Fibroblast of lung (primary cell): ENCODE measurements around the gene INVS. TPM values are rescaled to one million over a fixed set of nuclear protein-coding genes. Genes with fewer than 3 reads are reported as not detected.

ENCODE experiments used
- DNase-seq, 2 donors: peaks; one replicate each; pipeline versions ENCODE4 v3.0.0 to v3.0.0-alpha.2; 2010; ENCODE audit warnings: low read depth in 2 of 2
- H2AFZ ChIP-seq: 2 replicates; pipeline ENCODE4 v1.5.1; 2012; ENCODE audit warnings: low read length, control low read depth, inconsistent platforms
- H3K27ac ChIP-seq: 2 replicates; pipeline ENCODE4 v1.5.1; 2011; ENCODE audit warnings: low read length, control low read depth; ENCODE audit not compliant: insufficient read depth
- H3K27me3 ChIP-seq: 2 replicates; pipeline ENCODE4 v1.5.1; 2011; ENCODE audit warnings: mild to moderate bottlenecking, low read length; ENCODE audit not compliant: control insufficient read depth, insufficient read depth
- H3K36me3 ChIP-seq: 2 replicates; pipeline ENCODE4 v1.5.1; 2011; ENCODE audit warnings: low read length; ENCODE audit not compliant: control insufficient read depth, insufficient read depth
- H3K4me1 ChIP-seq: 2 replicates; pipeline ENCODE4 v1.5.1; 2011; ENCODE audit warnings: low read length; ENCODE audit not compliant: control insufficient read depth, insufficient read depth; ENCODE audit errors: extremely low read depth
- H3K4me2 ChIP-seq: 2 replicates; pipeline ENCODE4 v1.5.1; 2011; ENCODE audit warnings: low read length, control low read depth; ENCODE audit not compliant: insufficient read depth; ENCODE audit errors: extremely low read depth
- H3K4me3 ChIP-seq, 4 experiments: fragments of 200-600 bp in 1 of 4; sonication (generic) in 1 of 4; replicated peaks in 1 of 4; 2 replicates each; pipeline ENCODE4 v1.5.1; 2011 to 2016; ENCODE audit warnings: low read length in 4 of 4, low read depth in 3 of 4, mild to moderate bottlenecking in 3 of 4, control low read depth in 2 of 4, inconsistent platforms in 1 of 4, mixed read lengths in 1 of 4; ENCODE audit not compliant: insufficient read depth in 1 of 4; ENCODE audit errors: control extremely low read depth in 1 of 4
- H3K79me2 ChIP-seq: 2 replicates; pipeline ENCODE4 v1.5.1; 2012; ENCODE audit warnings: mild to moderate bottlenecking, low read length, inconsistent platforms; ENCODE audit not compliant: control insufficient read depth, insufficient read depth
- H3K9ac ChIP-seq: 2 replicates; pipeline ENCODE4 v1.5.1; 2011; ENCODE audit warnings: mild to moderate bottlenecking, low read length, control low read depth; ENCODE audit not compliant: insufficient read depth
- H3K9me3 ChIP-seq: 2 replicates; pipeline ENCODE4 v1.5.1; 2012; ENCODE audit warnings: low read depth, low read length; ENCODE audit not compliant: control insufficient read depth, insufficient read depth
- H4K20me1 ChIP-seq: 2 replicates; pipeline ENCODE4 v1.5.1; 2011; ENCODE audit warnings: low read length; ENCODE audit not compliant: control insufficient read depth, insufficient read depth; ENCODE audit errors: extremely low read depth
- EZH2 ChIP-seq: IDR thresholded peaks from 2 replicates; pipeline ENCODE4 v1.5.1; 2012; ENCODE audit warnings: low read length, control low read depth, mild to moderate bottlenecking; ENCODE audit errors: missing control alignments
- polyA plus RNA-seq, 2 donors: library from polyadenylated mRNA; depleted of rRNA in 1 of 2; stranded (reverse) in 1 of 2; unstranded in 1 of 2; fragments of >200 nt; gene quantifications; 2 replicates each; pipeline ENCODE4 v1.2.1, GENCODE V29; 2011 to 2012; ENCODE audit warnings: missing spikeins in 1 of 2
- total RNA-seq: library from RNA; depleted of rRNA; stranded (reverse); fragments of >200 nt; gene quantifications from 2 replicates; pipeline ENCODE4 v1.2.1, GENCODE V29; 2014
- TF ChIP-seq, protein P1 (sequence below), 2 donors: IDR thresholded peaks in 1 of 2; conservative IDR thresholded peaks in 1 of 2; 1 replicate in 1 of 2; 2 replicates in 1 of 2; pipeline ENCODE4 v1.5.1; 2011 to 2012; ENCODE audit warnings: low read length in 2 of 2, control low read depth in 1 of 2, inconsistent platforms in 1 of 2, low read depth in 1 of 2, mild to moderate bottlenecking in 1 of 2

The INVS gene
- total and polyA plus RNA-seq, 2 donors (not counting 1 experiment from before 2014, with no cell fraction given) = 13.1 to 45.4 TPM

DNA sequence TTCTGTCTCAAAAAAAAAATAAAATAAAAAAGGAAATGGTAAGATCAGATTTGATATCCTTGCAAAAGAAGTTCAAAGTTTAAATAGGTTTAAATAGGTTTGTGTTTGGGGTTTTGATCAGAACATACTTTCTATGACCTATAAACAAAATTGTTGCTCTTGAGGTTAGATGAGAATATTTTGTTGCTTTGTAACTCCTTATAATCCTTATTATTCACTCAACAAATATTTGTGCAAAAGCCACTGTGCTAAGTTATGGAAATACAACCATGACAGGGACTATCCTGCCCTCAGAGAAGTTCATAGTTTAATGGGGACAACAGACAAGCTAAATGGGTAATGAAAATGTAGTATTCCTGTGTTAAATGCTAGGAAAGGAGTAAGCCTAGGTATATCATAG lies 71.5 kb downstream of the INVS start:
- peak in 1 of 2 donors; percentile 23 for DNase-seq
- Histone ChIP-seq H3K4me2 (no peak overlapping the region), H3K9me3 (no peaks in the 10 kb centered on the region), H3K36me3 (no peaks in the 10 kb centered on the region), H2AFZ (no peak overlapping the region), H3K4me3 (no peak overlapping the region), H4K20me1 (no peaks in the 10 kb centered on the region), H3K27ac (no peak overlapping the region), H3K4me1 (peaks cover 2% of the 10 kb centered on the region), H3K9ac (no peak overlapping the region), H3K79me2 (no peaks in the 10 kb centered on the region), H3K27me3 (no peaks in the 10 kb centered on the region)
- TF ChIP-seq, protein P1, sequence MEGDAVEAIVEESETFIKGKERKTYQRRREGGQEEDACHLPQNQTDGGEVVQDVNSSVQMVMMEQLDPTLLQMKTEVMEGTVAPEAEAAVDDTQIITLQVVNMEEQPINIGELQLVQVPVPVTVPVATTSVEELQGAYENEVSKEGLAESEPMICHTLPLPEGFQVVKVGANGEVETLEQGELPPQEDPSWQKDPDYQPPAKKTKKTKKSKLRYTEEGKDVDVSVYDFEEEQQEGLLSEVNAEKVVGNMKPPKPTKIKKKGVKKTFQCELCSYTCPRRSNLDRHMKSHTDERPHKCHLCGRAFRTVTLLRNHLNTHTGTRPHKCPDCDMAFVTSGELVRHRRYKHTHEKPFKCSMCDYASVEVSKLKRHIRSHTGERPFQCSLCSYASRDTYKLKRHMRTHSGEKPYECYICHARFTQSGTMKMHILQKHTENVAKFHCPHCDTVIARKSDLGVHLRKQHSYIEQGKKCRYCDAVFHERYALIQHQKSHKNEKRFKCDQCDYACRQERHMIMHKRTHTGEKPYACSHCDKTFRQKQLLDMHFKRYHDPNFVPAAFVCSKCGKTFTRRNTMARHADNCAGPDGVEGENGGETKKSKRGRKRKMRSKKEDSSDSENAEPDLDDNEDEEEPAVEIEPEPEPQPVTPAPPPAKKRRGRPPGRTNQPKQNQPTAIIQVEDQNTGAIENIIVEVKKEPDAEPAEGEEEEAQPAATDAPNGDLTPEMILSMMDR (conservative IDR thresholded peaks at IDR 0.05 in 1 of 2, IDR thresholded peaks at IDR 0.05 in 1 of 2; ENCODE audit: low read depth in 1 of 2, low read length in 2 of 2) = no peak
- no peak for TF ChIP-seq EZH2

- Histone ChIP-seq H3K9me3 (no peaks in the 10 kb centered on the region), H3K36me3 (no peaks in the 10 kb centered on the region), H3K27me3 (no peaks in the 10 kb centered on the region), H3K4me1 (no peaks in the 10 kb centered on the region), H3K4me3 (no peak overlapping the region), H3K79me2 (no peaks in the 10 kb centered on the region), H3K4me2 (no peak overlapping the region), H2AFZ (no peak overlapping the region), H3K9ac (no peak overlapping the region), H3K27ac (no peak overlapping the region), H4K20me1 (no peaks in the 10 kb centered on the region)
- no peak for DNase-seq
- no peak for TF ChIP-seq EZH2
- TF ChIP-seq, protein P1 (conservative IDR thresholded peaks at IDR 0.05 in 1 of 2, IDR thresholded peaks at IDR 0.05 in 1 of 2; ENCODE audit: low read depth in 1 of 2, low read length in 2 of 2) = no peak
Measured at GRCh38 chr9:100186356-100186755, 87.3 kb downstream of the INVS start.

DNA sequence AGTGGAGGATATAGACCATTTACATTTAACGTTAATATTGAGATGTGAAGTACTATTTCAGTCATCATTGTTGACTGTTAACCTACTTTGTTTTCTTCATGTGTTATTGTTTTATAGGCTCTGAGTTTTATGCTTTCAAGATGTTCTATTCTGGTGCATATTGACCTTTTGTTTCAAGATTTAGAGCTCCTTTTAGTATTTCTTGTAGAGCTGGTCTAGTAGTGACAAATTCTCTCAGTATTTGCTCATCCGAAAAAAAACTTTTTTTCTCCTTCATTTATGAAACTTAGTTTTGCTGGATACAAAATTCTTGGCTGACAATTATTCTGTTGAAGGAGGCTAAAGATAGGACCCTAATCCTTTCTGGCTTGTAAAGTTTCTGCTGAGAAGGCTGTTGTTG lies 91.3 kb downstream of the INVS start:
- Histone ChIP-seq H2AFZ (no peak overlapping the region), H3K27ac (no peak overlapping the region)
- no peak for TF ChIP-seq EZH2

More for the DNA sequence above, 91.3 kb downstream of the INVS start:
- no peak overlapping the region for H3K9ac ChIP-seq
- no peaks in the 10 kb centered on the region for H3K9me3 ChIP-seq
- no peaks in the 10 kb centered on the region for H3K4me1 ChIP-seq
- H3K27me3 ChIP-seq = no peaks in the 10 kb centered on the region
- H3K4me2 ChIP-seq = no peak overlapping the region
- no peaks in the 10 kb centered on the region for H3K36me3 ChIP-seq
- no peak for DNase-seq
- H3K79me2 ChIP-seq = no peaks in the 10 kb centered on the region
- no peaks in the 10 kb centered on the region for H4K20me1 ChIP-seq
- H3K4me3 ChIP-seq = no peak overlapping the region
